Measurements from ENCODE around the gene PLB1. TPM values are rescaled to one million over a fixed set of nuclear protein-coding genes. Genes with fewer than 3 reads are reported as not detected.

The PLB1 gene
- total RNA-seq, 1 donor from 2014 or later = not detected

DNA sequence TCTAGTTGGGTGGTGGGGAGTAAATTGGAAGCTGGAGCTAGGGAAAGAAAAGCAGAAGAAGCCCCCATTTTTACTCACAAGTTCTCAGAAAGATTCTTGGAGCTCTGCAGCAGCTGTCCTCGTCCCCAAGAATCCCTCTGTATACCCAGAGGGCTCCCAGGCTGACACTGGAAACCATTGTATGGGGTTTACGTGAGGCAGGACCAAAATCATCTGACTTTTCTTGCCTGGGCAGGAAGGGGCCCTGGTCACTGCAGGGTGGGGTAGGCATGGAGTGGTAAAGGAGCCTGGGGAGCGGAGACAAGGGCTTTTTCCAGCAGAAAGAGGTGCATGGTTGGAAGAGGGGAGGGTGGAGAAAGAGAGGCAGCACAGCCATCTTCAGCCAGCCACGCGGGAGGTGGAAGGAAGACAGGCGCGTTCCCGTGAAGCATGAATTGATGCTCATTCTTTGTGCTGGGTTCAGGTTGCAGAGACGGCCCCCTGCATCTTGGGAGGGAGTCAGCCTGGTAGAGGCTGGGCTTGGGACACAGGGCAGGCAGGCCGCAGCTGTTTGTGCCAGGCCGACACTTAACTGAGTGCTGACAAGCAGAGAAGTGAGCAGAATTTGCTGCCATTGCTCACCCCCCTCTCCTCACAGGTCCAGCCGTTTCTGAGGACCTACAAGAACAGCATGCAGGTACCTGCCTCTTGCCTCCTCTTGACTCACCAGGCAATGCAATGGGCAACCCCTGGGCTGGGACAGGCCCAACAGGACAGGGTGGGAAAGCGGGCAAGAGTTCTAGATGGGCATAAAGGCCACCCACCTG is 94.8 kb downstream of the PLB1 start:
- H3K9me3 Mint-ChIP-seq (ENCODE audit: unreplicated experiment) = no peaks in the 10 kb centered on the region
- no peaks in the 10 kb centered on the region for H3K36me3 Mint-ChIP-seq (ENCODE audit: unreplicated experiment)
- H3K4me3 Mint-ChIP-seq (ENCODE audit: unreplicated experiment) = no peak overlapping the region
- TF ChIP-seq, protein P1, sequence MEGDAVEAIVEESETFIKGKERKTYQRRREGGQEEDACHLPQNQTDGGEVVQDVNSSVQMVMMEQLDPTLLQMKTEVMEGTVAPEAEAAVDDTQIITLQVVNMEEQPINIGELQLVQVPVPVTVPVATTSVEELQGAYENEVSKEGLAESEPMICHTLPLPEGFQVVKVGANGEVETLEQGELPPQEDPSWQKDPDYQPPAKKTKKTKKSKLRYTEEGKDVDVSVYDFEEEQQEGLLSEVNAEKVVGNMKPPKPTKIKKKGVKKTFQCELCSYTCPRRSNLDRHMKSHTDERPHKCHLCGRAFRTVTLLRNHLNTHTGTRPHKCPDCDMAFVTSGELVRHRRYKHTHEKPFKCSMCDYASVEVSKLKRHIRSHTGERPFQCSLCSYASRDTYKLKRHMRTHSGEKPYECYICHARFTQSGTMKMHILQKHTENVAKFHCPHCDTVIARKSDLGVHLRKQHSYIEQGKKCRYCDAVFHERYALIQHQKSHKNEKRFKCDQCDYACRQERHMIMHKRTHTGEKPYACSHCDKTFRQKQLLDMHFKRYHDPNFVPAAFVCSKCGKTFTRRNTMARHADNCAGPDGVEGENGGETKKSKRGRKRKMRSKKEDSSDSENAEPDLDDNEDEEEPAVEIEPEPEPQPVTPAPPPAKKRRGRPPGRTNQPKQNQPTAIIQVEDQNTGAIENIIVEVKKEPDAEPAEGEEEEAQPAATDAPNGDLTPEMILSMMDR (IDR thresholded peaks at IDR 0.05; ENCODE audit: partially characterized antibody, unreplicated experiment) = no peak
- peaks cover 6% of the 10 kb centered on the region for H3K27me3 Mint-ChIP-seq (ENCODE audit: unreplicated experiment)
- no peak for DNase-seq
- H3K4me1 Mint-ChIP-seq (ENCODE audit: low read depth, unreplicated experiment) = peaks cover 25% of the 10 kb centered on the region
- H3K27ac Mint-ChIP-seq (ENCODE audit: unreplicated experiment) = no peak overlapping the region

DNA sequence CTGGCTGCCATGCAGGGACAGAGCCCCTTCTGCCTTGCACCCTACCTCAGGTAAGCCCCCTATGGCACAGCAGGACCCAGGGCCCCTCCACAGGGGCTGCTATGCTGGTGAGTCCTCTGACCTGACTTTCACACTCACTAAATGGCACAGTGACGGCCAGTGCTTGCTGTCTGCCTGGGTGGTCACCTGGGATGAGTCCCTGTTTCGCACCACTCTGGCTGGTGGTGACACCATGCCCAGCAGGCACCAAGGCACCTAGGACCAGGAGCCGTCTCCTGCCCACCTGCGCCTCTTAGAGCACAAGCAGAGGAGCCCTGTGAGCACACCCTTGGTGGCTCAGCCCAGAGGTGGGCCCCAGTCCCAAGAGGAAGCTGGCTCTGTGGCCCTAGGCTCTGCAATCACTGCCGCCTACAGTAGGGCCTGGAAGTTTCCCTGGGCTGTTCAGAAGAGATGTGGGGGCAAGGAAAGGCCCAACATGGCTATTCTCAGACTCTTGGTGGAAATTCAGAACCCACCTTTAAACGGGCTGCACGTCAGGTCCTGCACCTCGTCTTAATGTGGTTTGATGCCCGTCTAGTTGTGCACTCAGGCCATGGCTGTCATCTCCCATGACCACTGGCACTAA is 96.0 kb downstream of the PLB1 start:
- TF ChIP-seq, protein P1 (IDR thresholded peaks at IDR 0.05; ENCODE audit: partially characterized antibody, unreplicated experiment) = no peak
- DNase-seq = no peak
- no peak overlapping the region for H3K27ac Mint-ChIP-seq (ENCODE audit: unreplicated experiment)
- no peak overlapping the region for H3K4me3 Mint-ChIP-seq (ENCODE audit: unreplicated experiment)
- H3K4me1 Mint-ChIP-seq (ENCODE audit: low read depth, unreplicated experiment) = peaks cover 25% of the 10 kb centered on the region
- no peaks in the 10 kb centered on the region for H3K36me3 Mint-ChIP-seq (ENCODE audit: unreplicated experiment)
- peaks cover 5% of the 10 kb centered on the region for H3K27me3 Mint-ChIP-seq (ENCODE audit: unreplicated experiment)
- H3K9me3 Mint-ChIP-seq (ENCODE audit: unreplicated experiment) = no peaks in the 10 kb centered on the region

DNA sequence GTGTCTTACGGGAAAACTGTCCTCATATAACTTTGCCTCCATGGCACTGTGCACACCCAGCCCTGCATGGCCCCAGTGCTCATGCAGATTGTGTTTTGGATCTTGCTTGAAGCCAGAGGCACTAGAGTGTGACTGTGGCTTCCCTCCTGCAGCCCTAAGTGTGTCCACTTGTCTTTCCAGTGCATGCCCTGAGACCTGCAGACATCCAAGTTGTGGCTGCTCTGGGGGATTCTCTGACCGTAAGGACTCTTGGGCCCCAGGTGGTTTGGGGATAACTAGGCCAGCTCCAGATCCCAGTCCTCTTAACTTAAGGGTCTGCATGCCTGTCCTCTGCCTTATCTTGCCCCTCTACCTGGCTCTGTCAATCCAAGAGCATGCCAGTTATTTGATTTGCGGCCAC is 96.6 kb downstream of the PLB1 start:
- no peak for DNase-seq
- H3K4me3 Mint-ChIP-seq (ENCODE audit: unreplicated experiment) = no peak overlapping the region
- H3K9me3 Mint-ChIP-seq (ENCODE audit: unreplicated experiment) = no peaks in the 10 kb centered on the region
- H3K27me3 Mint-ChIP-seq (ENCODE audit: unreplicated experiment) = peaks cover 5% of the 10 kb centered on the region
- no peaks in the 10 kb centered on the region for H3K36me3 Mint-ChIP-seq (ENCODE audit: unreplicated experiment)
- no peak overlapping the region for H3K27ac Mint-ChIP-seq (ENCODE audit: unreplicated experiment)
- H3K4me1 Mint-ChIP-seq (ENCODE audit: low read depth, unreplicated experiment) = peaks cover 24% of the 10 kb centered on the region
- TF ChIP-seq, protein P1 (IDR thresholded peaks at IDR 0.05; ENCODE audit: partially characterized antibody, unreplicated experiment) = no peak

DNA sequence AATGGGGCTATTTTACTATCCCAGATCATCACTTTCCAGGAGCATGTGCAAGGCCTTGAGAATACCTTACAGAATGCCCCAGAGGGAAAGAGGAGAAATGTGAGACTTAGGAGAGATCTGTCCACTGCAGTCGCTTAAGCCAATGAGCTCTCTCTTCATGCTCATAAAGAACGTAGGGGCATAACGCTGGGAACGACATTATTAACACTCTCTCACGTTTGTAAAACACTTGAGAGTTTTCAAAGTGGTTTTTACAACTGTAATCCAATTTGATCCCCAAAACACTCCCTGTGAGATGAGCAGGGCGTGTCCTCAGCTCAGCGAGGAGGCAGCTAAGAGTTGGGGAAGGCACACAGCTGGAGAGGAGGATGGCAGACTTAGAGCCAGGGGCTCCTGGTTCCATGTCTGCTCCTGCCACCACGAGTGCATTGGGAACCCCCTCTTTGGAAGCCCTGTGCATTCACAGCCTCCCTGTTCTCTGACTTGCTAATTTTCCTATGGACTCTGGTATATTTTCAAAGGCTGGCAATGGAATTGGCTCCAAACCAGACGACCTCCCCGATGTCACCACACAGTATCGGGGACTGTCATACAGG is 97.4 kb downstream of the PLB1 start:
- no peaks in the 10 kb centered on the region for H3K9me3 Mint-ChIP-seq (ENCODE audit: unreplicated experiment)
- H3K36me3 Mint-ChIP-seq (ENCODE audit: unreplicated experiment) = no peaks in the 10 kb centered on the region
- TF ChIP-seq, protein P1 (IDR thresholded peaks at IDR 0.05; ENCODE audit: partially characterized antibody, unreplicated experiment) = no peak
- H3K4me1 Mint-ChIP-seq (ENCODE audit: low read depth, unreplicated experiment) = peaks cover 16% of the 10 kb centered on the region
- no peak overlapping the region for H3K27ac Mint-ChIP-seq (ENCODE audit: unreplicated experiment)
- no peak for DNase-seq
- H3K4me3 Mint-ChIP-seq (ENCODE audit: unreplicated experiment) = no peak overlapping the region
- H3K27me3 Mint-ChIP-seq (ENCODE audit: unreplicated experiment) = peaks cover 4% of the 10 kb centered on the region

DNA sequence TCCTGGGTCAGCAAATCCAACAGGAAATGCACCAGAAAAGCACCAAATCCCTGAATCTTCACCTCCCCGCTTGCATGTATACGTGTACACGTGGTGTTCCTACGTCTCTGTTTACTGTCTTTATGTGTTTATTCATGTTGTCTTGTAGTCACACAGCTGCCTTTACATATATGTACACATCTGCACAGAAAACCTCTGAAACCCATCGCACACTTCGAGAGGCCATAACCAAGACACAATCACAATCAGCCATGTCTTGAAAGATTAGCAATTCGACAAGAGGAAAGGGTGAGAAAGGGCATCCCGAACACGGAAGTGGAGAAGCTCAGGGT is 98.1 kb downstream of the PLB1 start:
- peaks cover 4% of the 10 kb centered on the region for H3K27me3 Mint-ChIP-seq (ENCODE audit: unreplicated experiment)
- no peak for DNase-seq
- no peak overlapping the region for H3K4me3 Mint-ChIP-seq (ENCODE audit: unreplicated experiment)
- no peak overlapping the region for H3K27ac Mint-ChIP-seq (ENCODE audit: unreplicated experiment)
- no peaks in the 10 kb centered on the region for H3K36me3 Mint-ChIP-seq (ENCODE audit: unreplicated experiment)
- H3K4me1 Mint-ChIP-seq (ENCODE audit: low read depth, unreplicated experiment) = peaks cover 15% of the 10 kb centered on the region
- no peaks in the 10 kb centered on the region for H3K9me3 Mint-ChIP-seq (ENCODE audit: unreplicated experiment)
- TF ChIP-seq, protein P1 (IDR thresholded peaks at IDR 0.05; ENCODE audit: partially characterized antibody, unreplicated experiment) = no peak

Data from glutamatergic neuron (in vitro differentiated cells).